OCI-LY3 (cell line): ENCODE data around the gene CSPG4.

Experiments
- H2AFZ ChIP-seq: fragments of 200-600, 300-600 bp; shearing (Covaris generic); 2 replicates; pipeline ENCODE4 v1.6.0; 2014; ENCODE audit warnings: antibody characterized with exemption, low read depth, low read length
- H3K27ac ChIP-seq: fragments of 200-600, 300-600 bp; sonication (generic); 2 replicates; pipeline ENCODE4 v1.5.1; 2014; ENCODE audit warnings: mild to moderate bottlenecking, low read length, moderate library complexity, mixed read lengths
- H3K27me3 ChIP-seq: fragments of 200-600, 300-600 bp; sonication (generic); 2 replicates; pipeline ENCODE4 v1.6.1; 2014; ENCODE audit warnings: low read depth, low read length, mixed read lengths
- H3K36me3 ChIP-seq: fragments of 200-600, 300-600 bp; sonication (generic); replicated peaks from 2 replicates; pipeline ENCODE3; 2014; ENCODE audit warnings: low read depth, low read length, mixed read lengths
- H3K4me1 ChIP-seq: fragments of 300-600, 200-600 bp; sonication (generic); 2 replicates; pipeline ENCODE4 v1.6.1; 2014; ENCODE audit warnings: low read length, mixed read lengths
- H3K4me2 ChIP-seq: fragments of 200-600, 300-600 bp; sonication (generic); 2 replicates; pipeline ENCODE4 v1.6.1; 2014; ENCODE audit warnings: low read length, mixed read lengths
- H3K4me3 ChIP-seq: fragments of 300-600, 200-600 bp; sonication (generic); 2 replicates; pipeline ENCODE4 v1.5.1; 2014; ENCODE audit warnings: antibody characterized with exemption, mild to moderate bottlenecking, low read length, moderate library complexity
- H3K79me2 ChIP-seq: fragments of 300-600, 200-600 bp; shearing (Covaris generic); 2 replicates; pipeline ENCODE4 v1.6.1; 2014; ENCODE audit warnings: mild to moderate bottlenecking, low read length, mixed read lengths
- H3K9ac ChIP-seq: fragments of 300-600, 200-600 bp; shearing (Covaris generic); 2 replicates; pipeline ENCODE4 v1.6.0; 2014; ENCODE audit warnings: mild to moderate bottlenecking, low read length, moderate library complexity
- H3K9me3 ChIP-seq: fragments of 200-600, 300-600 bp; shearing (Covaris generic); 2 replicates; pipeline ENCODE4 v1.6.1; 2014; ENCODE audit warnings: low read length, mixed read lengths; ENCODE audit not compliant: insufficient read depth
- H4K20me1 ChIP-seq: fragments of 200-600, 300-600 bp; sonication (generic); 2 replicates; pipeline ENCODE4 v1.6.1; 2016; ENCODE audit warnings: low read length, mixed read lengths; ENCODE audit not compliant: insufficient read depth
- EZH2phosphoT487 ChIP-seq: fragments of 200-600 bp; shearing (Covaris generic); IDR thresholded peaks from 2 replicates; pipeline ENCODE4 v1.6.1; 2018; ENCODE audit warnings: antibody characterized with exemption, mixed run types, low read depth
- TF ChIP-seq, protein P1 (sequence below): fragments of 200-600, 300-600 bp; sonication (generic); IDR thresholded peaks from 2 replicates; pipeline ENCODE4 v1.5.1; 2014; ENCODE audit warnings: antibody characterized with exemption, low read length, low read depth

The CSPG4 gene

DNA sequence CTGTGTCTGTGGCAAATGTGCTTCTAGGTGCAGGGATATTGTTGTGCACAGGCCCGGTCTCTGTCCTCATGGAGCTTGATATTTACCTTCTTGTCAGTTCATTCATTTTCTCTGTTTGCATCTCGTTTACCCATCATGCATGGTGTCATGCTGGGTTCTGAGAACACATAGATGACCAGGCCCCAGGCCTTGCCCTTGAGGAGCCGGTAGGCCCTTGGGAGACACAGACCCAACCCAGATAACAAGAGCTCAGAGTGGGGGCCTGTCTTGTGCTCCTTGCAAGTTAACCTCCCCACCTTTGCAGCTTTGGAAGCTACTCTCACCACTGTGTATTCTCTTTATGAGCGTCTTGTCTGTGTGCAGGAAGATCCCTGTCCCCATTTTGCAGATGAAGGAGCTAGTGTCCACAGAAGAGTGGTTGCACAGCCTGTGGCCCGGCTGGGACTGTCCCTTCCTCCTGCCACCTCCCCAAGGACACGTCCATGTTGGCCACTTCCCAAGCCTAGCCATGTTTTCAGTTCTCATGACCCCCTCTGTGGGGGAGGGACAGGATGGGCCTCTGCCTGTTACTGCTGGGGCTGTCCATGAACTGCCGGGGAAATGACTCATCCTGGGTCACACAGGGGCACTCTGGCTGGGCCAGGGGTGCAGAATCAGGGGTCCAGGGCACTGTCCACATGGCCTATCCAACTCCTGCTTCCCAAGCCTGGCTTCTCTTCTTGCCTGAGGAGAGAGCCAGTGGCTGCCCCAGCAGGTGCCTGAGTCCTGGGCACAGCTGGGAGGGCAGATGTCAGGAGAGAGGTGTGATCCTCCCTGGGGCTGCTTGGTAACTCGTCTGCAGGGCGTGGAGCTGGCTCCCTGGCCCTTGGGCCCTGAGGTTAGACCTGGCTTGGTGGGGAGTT is 61.5 kb downstream of the CSPG4 start:
- peaks cover 7% of the 10 kb centered on the region; the same call in 1 of the 2 replicates for H3K4me1 ChIP-seq
- no peaks in the 10 kb centered on the region for H3K36me3 ChIP-seq
- H3K9me3 ChIP-seq, result no peaks in the 10 kb centered on the region
- H3K4me3 ChIP-seq, result no peak overlapping the region
- TF ChIP-seq, protein P1, sequence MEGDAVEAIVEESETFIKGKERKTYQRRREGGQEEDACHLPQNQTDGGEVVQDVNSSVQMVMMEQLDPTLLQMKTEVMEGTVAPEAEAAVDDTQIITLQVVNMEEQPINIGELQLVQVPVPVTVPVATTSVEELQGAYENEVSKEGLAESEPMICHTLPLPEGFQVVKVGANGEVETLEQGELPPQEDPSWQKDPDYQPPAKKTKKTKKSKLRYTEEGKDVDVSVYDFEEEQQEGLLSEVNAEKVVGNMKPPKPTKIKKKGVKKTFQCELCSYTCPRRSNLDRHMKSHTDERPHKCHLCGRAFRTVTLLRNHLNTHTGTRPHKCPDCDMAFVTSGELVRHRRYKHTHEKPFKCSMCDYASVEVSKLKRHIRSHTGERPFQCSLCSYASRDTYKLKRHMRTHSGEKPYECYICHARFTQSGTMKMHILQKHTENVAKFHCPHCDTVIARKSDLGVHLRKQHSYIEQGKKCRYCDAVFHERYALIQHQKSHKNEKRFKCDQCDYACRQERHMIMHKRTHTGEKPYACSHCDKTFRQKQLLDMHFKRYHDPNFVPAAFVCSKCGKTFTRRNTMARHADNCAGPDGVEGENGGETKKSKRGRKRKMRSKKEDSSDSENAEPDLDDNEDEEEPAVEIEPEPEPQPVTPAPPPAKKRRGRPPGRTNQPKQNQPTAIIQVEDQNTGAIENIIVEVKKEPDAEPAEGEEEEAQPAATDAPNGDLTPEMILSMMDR, result no peak
- TF ChIP-seq EZH2phosphoT487, result no peak
- no peak overlapping the region for H2AFZ ChIP-seq
- H3K27ac ChIP-seq, result no peak overlapping the region
- H3K4me2 ChIP-seq, result no peak overlapping the region
- no peak overlapping the region for H3K9ac ChIP-seq
- H4K20me1 ChIP-seq, result no peaks in the 10 kb centered on the region
- H3K79me2 ChIP-seq, result no peaks in the 10 kb centered on the region
- H3K27me3 ChIP-seq, result peaks cover 25% of the 10 kb centered on the region

DNA sequence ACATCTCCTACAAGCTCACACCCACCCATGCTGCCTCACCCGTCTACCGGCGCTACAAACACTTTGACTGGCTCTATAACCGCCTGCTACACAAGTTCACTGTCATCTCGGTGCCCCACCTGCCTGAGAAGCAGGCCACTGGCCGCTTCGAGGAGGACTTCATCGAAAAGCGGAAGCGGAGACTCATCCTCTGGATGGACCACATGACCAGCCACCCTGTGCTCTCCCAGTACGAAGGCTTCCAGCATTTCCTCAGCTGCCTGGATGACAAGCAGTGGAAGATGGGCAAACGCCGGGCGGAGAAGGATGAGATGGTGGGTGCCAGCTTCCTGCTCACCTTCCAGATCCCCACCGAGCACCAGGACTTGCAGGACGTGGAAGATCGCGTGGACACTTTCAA is 62.8 kb downstream of the CSPG4 start:
- H3K9ac ChIP-seq, result no peak overlapping the region
- TF ChIP-seq EZH2phosphoT487, result no peak
- TF ChIP-seq, protein P1, result no peak
- H3K9me3 ChIP-seq, result no peaks in the 10 kb centered on the region
- no peaks in the 10 kb centered on the region for H4K20me1 ChIP-seq
- H2AFZ ChIP-seq, result no peak overlapping the region
- peaks cover 29% of the 10 kb centered on the region for H3K27me3 ChIP-seq
- no peak overlapping the region for H3K27ac ChIP-seq
- H3K36me3 ChIP-seq, result no peaks in the 10 kb centered on the region
- H3K4me3 ChIP-seq, result no peak overlapping the region
- no peak overlapping the region for H3K4me2 ChIP-seq
- no peaks in the 10 kb centered on the region for H3K79me2 ChIP-seq
- H3K4me1 ChIP-seq, result peaks cover 7% of the 10 kb centered on the region; the same call in 1 of the 2 replicates

DNA sequence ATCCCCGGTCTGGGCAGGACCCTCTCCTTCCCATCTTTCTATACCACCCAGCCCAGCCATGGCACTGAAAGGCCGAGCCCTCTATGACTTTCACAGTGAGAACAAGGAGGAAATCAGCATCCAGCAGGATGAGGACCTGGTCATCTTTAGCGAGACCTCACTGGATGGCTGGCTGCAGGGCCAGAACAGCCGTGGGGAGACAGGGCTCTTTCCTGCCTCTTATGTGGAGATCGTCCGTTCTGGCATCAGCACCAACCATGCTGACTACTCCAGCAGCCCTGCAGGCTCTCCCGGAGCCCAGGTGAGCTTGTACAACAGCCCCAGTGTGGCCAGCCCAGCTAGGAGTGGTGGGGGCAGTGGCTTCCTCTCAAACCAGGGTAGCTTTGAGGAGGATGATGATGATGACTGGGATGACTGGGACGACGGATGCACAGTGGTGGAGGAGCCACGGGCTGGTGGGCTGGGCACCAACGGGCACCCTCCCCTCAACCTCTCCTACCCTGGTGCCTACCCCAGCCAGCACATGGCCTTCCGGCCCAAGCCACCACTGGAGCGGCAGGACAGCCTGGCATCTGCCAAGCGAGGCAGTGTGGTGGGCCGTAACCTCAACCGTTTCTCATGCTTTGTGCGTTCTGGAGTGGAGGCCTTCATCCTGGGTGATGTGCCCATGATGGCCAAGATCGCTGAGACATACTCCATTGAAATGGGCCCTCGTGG is 63.4 kb downstream of the CSPG4 start:
- H3K4me1 ChIP-seq, result peaks cover 7% of the 10 kb centered on the region; the same call in 1 of the 2 replicates
- no peak overlapping the region for H3K9ac ChIP-seq
- H3K36me3 ChIP-seq, result no peaks in the 10 kb centered on the region
- TF ChIP-seq, protein P1, result no peak
- TF ChIP-seq EZH2phosphoT487, result no peak
- H3K27ac ChIP-seq, result no peak overlapping the region
- H3K9me3 ChIP-seq, result no peaks in the 10 kb centered on the region
- no peak overlapping the region for H2AFZ ChIP-seq
- H3K79me2 ChIP-seq, result no peaks in the 10 kb centered on the region
- no peak overlapping the region for H3K4me2 ChIP-seq
- H3K4me3 ChIP-seq, result no peak overlapping the region
- no peaks in the 10 kb centered on the region for H4K20me1 ChIP-seq
- H3K27me3 ChIP-seq, result peaks cover 29% of the 10 kb centered on the region
